GM19463 (cell line): Measurements from ENCODE around the gene UBAP1.
"Not testable (repeated sequence)": the region's sequence is repeated elsewhere in the genome, so short reads cannot be mapped to it uniquely, and the experiment has no call there.

Source experiments
- ATAC-seq: cut with Tn5 transposase; IDR thresholded peaks from one replicate; pipeline ENCODE4 v1.9.1; 2021; ENCODE audit warnings: mild to moderate bottlenecking, moderate library complexity; ENCODE audit not compliant: unreplicated experiment

Gene UBAP1

DNA sequence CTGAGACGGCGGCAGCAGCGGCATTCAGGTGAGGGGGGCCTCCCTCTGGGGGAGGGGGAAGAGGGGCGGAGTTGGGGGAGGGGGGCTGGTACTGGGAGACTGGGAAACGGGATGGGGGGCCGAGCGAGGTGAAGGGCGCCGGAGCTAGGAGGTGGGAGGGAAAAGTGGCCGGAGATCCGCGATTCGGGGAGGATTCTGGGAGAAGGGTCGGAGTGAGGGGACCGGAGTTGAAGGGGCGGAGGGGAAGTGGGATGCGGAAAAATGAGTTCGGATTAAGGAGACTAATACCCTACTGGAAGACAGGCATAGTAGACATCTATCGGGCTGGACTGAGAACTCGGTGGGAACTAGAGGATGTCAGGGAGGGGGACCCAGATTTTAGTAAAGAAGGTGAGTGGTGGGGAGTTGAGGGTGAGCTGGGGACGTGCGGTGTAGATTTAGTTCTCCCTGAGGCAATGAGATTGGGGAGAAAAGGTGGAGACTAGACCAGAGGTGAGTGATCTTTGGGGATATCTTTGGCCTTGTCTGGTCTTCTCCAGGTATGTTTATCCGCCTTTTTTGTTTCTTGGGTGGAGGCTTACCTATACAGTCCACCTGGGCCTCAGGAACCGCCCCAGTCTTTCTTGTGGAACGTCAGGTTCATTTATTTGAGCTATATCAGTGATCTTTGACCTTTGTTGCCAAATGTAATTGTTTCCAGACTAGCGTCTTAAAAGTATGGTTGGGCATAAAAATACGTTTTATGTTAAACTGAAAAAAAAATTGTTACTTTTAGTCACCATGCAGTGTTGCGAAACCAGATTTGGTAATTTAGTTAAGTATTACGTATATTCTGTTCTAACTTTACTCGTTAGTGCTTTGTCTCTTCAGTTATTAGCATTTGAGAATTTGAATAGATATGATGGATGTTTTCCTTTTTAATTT is 632 bp downstream of the UBAP1 start:
- ATAC-seq: no peak

DNA sequence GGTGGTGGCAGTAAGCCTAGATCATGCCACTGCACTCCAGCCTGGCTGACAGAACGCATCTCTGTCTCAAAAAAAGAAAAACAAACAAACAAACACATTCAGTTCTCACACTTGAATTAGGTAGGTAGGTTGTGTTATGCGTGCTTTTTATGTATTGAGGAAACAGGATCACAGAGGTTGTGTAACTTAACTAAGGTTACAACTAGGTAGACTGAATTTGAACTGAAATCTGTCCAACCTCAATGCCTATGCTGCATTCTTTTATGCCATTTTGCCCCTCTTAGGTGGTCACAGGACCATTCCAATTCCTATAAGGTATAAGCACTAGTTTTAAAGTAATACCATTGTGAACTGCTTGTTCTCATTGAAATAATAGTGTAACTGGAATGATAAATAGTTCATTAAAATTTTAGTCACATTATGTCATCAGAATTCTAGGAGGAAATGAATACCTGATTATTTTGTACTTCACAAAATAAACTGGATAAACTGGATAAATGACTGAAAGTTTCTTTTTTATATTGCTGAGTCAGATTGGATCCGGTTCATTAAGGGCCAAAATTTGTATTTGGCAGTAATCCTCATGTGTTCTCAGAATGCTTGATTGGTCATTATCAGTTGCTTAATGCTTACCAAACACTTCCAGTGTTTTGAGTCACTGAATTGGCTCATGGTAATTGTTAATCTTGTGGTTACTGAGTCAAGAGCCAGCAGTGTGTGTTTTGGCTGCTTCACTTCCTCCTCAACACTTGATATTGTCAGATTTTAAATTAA is 7.1 kb downstream of the UBAP1 start:
- ATAC-seq: peak; percentile 88

DNA sequence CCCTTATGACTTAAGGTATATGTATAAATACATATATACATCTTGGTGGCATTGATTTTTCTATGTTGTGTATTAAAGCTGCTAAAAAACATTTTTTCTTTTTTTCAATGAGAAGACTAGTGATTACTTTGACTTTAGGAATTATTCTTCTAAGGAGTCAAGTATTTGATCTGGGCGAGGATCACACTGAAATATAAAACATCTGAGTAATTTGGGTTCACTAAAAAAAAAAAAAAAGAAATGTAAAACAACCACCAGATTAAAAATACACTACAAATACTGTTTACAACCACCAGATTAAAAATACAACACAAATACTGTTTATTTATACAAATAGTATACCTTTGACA is 9.0 kb downstream of the UBAP1 start:
- ATAC-seq: no peak

DNA sequence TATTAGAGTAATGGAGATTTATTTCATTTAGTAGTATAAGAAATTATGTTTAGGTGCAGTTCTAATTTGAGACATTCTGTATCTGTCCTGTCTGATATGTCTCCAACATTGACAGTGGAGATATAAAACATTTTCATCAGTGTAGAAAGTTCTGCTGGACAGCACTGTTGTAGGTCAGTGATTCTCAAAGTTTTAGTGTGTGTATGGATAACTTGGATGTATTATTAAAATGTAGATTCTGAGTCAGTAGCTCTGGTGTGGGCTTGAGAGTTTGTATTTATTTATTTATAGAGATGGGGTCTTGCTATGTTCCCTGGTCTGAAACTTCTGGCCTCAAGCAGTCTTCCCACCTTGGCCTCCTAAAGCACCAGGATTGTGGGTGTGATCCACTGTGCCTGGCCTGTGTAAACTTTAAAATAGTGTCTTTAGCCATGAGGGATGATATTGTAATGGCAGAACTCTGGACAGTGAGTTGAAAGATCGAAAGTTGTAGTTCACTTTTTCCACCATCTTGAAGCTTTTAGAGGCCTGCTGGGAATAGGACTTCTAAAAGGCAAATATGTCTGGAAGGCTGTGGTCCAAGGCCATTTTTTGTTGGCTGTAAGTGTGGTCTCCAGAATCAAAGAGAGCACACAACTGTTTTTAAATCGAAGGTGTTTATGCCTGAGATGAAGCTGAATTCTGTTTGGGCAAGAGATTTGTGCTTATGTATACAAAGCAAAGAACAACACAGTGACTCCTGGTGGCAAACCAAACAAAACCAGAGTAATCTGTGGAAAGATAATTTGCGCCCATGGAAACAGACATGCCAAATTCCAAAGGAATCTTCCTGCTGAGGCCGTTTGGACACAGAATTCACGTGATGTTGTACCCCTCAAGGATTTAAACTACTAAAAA is 12.4 kb downstream of the UBAP1 start:
- no peak for ATAC-seq

DNA sequence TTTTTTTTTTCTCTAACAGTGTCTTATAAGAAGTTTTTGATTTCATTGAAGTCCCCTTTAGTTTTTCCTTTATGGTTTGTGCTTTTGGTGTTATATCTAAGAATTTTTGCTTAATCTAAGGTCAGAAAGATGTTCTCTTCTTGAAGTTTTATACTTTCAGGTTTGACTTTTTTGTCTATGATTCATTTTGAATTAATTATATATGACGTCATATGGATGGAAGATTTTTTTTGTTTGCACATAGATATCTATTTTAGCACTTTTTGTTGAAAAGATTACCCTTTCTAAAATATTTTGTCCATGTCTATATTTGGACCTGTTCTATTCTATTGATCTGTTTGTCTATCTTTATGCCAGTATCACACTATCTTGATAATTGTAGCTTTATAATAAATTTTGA is 16.3 kb downstream of the UBAP1 start:
- ATAC-seq: no peak

DNA sequence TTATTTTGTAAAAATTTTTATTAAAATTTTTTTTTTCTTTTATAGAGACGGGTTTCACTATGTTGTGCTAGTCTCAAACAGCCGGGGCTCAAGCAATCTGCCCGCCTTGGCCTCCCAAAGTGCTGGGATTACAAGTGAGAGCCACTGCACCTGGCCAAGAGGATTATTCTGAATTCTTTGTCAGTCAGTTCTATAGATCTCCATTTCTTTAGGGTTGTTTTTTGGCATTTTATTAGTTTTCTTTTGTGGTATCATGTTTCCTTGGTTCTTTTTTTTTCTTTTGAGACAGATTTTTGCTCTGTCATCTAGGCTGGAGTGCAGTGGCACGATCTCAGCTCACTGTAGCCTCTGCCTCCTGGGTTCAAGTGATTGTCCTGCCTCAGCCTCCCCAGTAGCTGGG is 18.4 kb downstream of the UBAP1 start:
- not testable (repeated sequence) for ATAC-seq

DNA sequence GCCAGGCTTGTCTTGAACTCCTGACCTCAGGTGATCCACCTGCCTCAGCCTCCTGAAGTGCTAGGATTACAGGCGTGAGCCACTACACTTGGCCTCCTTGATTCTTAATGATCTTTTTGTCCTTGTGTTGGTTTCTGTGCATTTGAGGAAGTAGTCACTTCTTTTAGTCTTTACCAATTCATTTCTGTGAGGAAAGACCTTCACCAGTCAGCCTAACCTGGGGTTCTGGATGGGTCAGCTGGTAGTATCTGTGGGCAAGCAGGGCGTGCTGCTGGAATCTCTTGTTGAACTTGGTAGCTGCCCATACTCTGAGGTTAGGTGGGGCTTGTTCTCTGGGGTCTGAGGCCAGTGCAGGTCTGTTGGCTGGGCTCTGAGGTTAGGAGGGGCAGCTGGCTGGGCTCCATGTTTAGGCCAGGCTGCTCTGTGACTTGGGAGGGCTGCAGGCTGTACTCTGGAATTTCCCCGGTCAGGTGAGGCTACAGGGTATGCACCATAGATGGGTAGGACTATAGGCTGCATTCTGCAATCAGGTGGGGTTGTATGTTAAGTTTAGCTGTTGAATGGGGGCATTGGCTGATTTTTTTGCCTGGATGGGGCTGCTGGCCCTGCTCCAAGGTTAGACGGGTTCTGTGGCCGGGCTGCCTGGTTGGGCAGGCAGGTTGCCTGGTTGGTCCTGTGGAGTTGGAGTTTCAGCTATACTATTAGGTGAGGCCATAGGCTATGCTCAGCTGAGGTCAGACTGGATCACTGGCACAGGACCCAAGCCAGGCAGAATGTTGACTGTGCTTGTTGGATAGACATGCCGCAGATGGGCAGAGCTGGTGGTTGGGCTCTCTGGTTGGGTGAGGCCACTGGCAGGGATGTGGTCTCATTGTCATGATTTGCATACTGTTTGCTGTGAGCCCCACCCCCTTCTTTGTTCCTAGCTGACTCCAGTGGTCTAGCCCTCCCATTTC is 19.2 kb downstream of the UBAP1 start:
- no peak for ATAC-seq

DNA sequence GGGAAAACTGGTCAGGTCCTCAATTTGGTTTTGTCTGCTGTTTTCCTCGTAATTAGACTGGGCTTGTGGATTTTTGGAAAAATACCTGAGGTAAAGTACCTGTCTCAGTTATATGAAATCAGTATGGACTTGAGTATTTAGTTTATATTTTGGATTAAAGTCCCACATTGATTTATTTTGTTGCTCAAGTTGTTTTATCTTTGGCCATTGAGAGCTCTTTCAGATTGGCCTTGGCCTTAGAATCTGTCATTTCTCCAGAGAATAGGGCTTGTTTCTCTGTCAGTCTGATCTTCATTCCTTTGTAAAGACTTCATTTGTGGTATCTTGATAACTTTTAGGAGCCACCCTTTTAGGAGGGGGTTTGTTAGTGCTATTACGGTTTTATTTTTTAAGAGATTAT is 21.2 kb downstream of the UBAP1 start:
- ATAC-seq: no peak

DNA sequence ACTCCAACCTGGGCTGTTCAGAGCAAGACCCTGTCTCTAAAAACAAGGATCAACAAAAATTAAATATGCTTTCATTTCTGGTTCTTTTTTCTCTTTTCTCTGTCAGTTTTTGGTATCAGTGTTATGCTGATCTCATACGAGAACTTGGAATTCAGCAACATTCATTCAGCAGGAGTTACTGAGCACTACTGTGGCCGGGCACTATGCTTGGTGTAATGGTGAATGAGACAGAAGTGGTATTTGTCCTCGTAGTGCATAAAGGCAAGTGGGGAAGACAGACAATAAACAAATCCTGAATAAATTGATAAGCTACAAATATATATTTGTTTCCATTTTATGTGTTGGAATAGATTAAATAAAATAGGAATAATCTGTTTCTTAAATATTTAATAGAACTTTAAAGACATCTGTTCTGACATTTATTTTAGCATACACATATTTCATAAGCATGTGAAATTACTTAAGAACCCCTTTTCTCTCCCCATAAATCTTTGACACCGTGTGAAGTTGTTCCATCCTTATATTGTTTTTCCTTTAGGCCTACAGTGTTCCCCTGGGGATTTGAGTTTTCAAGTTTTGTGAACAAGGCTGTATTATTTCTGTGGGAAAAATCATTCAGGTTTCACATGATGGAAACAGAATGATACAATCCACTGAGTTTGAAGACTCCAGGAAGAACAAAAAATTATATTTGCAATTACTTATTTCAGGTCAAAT is 24.6 kb downstream of the UBAP1 start:
- ATAC-seq: no peak

DNA sequence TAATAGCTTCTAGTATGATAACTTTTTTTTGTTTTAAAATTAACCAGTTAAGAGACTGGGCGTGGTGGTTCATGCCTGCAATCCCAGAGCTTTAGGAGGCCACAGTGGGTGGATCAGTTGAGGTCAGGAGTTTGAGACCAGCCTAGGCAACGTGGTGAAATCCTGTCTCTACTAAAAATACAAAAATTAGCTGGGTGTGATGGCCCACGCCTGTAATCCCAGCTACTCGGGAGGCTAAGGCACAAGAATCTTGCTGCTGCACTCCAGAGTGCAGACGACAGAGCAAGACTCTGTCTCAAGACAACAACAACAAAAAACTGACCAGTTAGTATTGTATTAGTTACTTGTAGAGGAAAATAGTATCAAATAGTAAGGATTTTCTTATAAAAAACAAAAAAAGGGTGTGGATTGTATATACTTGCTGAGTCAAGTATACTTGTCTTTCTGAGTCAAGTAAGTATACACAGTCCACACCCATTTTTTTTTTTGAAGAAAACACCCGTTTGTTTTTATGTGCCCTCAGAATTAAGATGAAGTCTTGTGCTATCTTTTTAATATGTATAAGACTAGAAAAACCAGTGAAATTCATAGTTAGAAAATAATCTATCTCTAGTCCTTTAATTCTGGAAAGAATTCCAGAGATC is 25.3 kb downstream of the UBAP1 start:
- ATAC-seq: no peak

DNA sequence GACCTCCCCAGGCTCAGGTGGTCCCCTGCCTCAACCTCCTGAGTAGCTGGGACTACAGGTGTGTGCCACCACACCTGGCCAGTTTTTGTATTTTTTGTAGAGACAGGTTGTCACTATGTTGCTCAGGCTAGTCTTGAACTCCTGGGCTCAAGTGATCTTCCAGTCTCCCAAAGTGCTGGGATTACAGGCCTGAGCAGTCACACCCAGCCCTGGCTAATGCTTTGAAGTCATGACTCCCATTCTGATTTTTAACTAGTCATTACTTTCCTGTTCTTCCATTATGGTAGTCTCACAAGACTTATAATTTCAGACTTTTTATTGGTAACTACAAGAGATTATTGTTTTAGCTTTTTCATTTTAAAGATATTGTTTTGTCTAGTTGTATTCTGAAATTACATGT is 26.3 kb downstream of the UBAP1 start:
- ATAC-seq: no peak

DNA sequence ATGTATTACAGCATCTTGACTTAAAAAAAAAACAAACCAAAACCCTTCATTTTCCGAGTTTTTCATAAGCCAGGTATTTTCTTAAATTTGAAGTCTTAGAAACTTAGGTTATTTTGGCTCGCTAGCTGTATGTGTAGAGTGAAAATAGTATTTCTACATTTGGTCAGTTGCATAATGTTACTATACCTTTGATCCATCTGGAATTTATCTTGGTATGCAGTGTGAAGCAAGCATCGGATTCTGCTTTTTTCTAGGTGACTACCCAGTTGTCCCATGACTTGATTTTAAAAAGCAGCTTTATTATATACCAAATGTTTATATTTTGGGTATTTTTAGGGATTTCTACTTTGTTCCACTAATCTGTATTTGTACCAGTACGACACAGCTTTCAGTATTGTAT is 27.7 kb downstream of the UBAP1 start:
- no peak for ATAC-seq

DNA sequence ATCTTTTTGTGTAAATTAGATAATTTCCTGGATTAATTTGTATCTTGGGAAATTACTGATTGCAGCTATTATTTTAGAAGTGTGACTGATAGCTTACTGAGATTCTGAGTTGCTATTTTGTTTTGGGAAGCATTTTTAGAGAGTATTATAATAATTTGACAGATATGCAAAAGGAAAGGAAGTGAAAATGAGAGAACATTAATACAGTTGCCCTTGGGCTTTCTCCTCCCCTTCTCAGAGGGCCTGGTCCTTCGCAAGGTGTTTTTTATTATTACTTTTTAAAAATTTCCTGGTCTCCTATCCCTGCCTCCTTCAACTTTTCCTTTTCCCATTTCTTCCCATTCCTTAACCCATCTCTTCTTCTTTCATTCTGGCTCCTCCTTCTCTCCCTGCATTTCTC is 32.6 kb downstream of the UBAP1 start:
- ATAC-seq: no peak

DNA sequence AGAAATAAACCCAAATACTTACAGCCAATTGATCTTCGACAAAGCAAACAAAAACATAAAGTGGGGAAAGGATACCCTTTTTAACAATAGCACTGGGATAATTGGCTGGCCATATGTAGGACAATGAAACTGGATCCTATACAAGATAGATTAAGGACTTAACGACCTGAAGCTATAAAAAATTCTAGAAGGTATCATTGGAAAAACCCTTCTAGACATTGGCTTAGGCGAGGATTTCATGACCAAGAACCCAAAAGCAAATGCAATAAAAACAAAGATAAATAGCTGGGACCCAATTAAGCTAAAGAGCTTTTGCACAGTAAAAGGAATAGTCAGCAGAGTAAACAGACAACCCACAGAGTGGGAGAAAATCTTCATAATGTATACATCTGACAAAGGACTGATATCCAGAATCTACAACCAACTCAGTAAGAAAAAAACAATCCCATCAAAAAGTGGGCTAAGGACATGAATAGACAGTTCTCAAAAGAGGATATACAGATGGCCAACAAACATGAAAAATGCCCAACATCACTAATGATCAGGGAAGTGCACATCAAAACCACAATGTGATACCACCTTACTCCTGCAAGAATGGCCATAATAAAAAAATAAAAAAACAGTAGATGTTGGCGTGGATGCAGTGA is 35.6 kb downstream of the UBAP1 start:
- not testable (repeated sequence) for ATAC-seq

DNA sequence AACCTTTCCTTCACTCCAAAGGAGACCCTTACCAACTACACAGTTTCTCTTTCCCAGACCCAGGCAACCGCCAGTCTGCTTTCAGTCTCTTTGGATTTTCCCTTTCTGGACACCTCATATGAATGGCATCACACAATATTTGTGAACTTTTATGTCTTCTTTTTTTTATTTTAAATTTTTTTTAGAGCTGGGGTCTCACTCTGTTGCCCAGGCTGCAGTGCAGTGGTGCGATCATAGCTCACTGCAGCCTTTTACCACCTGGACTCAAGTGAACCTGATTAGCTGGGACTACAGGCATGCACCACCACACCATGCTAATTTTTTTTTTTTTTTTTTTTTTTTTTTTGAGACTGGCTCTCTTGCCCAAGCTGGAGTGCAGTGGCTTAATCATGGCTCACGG is 37.5 kb downstream of the UBAP1 start:
- no peak for ATAC-seq

DNA sequence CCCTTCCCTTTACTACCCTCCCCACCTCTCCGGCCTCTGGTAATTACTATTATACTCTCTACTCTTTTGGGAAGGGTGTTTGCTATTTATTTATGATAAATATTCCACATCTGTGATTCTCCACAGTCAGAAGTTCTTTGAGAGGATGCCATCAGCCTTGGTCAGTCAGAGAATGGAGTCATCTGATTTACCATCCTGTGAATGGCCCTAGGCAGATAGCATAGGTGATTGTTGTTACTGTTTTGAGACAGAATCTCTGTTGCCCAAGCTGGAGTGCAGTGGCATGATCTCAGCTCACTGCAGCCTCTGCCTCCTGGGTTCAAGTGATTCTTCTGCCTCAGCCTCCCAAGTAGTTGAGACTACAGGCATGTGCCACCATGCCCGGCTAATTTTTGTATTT is 38.2 kb downstream of the UBAP1 start:
- not testable (repeated sequence) for ATAC-seq

DNA sequence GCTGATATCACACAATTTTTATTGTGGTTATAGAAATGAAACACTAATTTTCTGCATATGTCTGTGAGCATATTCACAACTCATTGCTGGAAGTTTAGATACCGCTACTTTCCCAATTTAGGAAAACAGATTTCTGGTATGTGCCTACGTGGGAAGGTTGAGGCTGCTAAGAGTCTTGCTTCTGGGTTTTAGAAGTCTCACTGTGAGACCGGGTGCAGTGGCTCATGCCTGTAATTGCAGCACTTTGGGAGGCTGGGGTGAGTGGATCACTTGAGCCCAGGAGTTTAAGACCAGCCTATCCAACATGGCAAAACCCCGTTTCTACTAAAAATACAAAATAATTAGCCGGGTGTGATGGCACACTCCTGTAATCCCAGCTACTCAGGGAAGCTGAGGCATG is 39.6 kb downstream of the UBAP1 start:
- ATAC-seq: no peak

DNA sequence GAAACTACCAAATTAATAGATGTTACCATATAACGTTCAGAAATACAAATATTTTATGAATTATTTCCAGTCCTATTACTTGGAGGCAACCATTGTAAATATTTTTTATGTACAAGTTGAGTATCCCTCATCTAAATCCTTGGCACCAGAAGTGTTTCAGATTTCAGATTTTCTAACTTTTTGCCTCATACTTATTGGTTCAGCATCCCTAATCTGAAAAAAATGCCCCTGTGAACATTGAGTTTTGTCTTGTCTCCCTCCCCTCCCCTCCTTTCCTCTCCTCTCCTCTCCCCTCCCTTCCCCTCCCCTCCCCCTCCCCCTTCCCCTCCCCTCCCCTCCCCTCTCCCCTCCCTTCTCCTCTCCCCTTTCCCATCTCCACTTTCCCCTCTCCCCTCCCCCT is 40.6 kb downstream of the UBAP1 start:
- ATAC-seq: no peak
